Measurements from ENCODE around the gene RBMS3.
"Not testable (repeated sequence)": the region's sequence is repeated elsewhere in the genome, so short reads cannot be mapped to it uniquely, and the experiment has no call there.

Gene RBMS3

DNA sequence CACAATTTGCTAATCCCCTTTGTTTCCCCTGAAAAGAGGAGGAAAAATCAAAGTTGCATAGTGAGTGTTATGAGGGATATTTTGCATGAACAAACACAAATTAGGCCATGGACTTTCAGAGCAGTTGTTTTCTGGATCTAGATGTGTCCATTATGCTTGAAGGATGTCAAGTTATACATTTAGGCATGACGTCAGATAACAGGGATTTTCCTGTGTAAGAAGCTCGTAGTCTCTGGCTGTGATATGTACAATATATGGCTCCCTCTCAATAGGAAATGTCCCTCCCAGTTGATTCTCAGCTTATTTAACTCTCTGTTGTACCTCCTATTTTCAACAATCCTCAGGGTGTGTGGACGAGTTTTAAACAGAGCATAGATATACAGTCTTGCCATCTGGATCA lies 171.0 kb downstream of the RBMS3 start:
- DNase-seq = no peak
- in situ Hi-C loops (cut with MboI; ENCODE audit: low pct_unique_long_range_greater_than_20kb, low sequenced_read_pairs) = no loop called here

GRCh38 chr3:29452934-29453283 lies 172.0 kb downstream of the RBMS3 start:
- in situ Hi-C loops (cut with MboI; ENCODE audit: low pct_unique_long_range_greater_than_20kb, low sequenced_read_pairs) = no loop called here
- DNase-seq = no peak

- no peak for DNase-seq
- in situ Hi-C loops (cut with MboI; ENCODE audit: low pct_unique_long_range_greater_than_20kb, low sequenced_read_pairs) = no loop called here
These were observed 172.6 kb downstream of the RBMS3 start for GRCh38 chr3:29453284-29454001.

- no peak for DNase-seq
These were observed 173.3 kb downstream of the RBMS3 start for GRCh38 chr3:29454161-29454611.

GRCh38 chr3:29456901-29457300 lies 176.0 kb downstream of the RBMS3 start:
- in situ Hi-C loops (cut with MboI; ENCODE audit: low pct_unique_long_range_greater_than_20kb, low sequenced_read_pairs) = no loop called here
- DNase-seq = no peak

More at GRCh38 chr3:29454161-29454611, 173.3 kb downstream of the RBMS3 start:
- in situ Hi-C loops (cut with MboI; ENCODE audit: low pct_unique_long_range_greater_than_20kb, low sequenced_read_pairs) = no loop called here

DNA sequence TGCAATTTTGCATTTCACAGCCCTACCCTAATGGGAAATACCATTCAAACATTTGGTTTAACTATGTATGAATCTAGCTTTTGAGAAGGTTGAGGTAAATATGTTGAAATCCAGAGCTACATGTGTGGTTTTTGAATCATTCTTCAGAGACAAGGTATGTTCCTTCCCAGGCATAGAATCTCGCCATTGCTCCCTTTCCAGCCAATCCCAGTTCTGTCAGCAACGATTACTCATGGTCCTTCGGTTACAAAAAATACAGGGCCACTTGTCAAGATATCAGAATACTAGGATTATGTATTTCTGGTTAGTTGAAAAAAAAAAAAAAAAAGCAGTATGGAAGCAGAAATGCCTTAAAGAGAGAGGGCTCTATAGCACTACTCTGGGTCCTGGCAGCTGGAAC lies 182.4 kb downstream of the RBMS3 start:
- no peak for DNase-seq
- in situ Hi-C loops (cut with MboI; ENCODE audit: low pct_unique_long_range_greater_than_20kb, low sequenced_read_pairs) = no loop called here

DNA sequence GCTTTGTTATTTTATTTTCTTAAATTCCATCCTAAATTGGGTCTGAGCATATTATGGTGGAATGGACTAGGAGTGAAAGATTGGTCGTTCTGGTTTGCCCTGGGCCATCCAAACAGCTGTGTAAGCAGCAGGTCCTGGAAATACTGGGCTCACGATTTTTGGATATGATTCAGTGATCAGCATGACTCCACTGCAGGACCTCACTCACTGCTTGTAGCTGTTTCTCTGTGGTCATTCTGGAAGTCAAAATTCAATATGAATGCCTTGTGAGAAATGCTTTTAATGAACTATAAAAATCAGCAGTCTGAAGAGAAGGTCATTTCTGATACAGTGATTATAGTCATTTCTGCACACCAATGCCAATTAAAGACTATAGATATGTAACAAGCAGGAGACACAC lies 185.0 kb downstream of the RBMS3 start:
- no peak for DNase-seq
- in situ Hi-C loops (cut with MboI; ENCODE audit: low pct_unique_long_range_greater_than_20kb, low sequenced_read_pairs) = no loop called here

DNA sequence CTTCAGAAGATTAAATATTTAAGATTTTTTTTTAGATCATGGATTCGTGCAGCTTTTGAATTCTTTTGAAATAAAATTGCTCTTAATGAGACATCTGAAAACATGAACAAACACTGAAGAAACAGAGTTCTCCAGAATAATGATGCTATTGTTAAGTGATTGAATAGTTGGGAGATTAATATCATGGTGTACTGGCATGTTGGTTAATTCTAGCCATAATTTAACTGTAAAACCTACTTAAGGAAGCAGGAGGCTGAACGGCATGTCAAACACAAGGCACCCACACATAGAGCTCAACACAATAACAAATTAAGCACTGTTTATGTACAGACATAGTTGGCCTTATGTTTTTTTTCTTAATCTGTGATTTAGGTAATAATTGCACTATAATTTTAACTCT lies 185.6 kb downstream of the RBMS3 start:
- no peak for DNase-seq
- in situ Hi-C loops (cut with MboI; ENCODE audit: low pct_unique_long_range_greater_than_20kb, low sequenced_read_pairs) = no loop called here

DNA sequence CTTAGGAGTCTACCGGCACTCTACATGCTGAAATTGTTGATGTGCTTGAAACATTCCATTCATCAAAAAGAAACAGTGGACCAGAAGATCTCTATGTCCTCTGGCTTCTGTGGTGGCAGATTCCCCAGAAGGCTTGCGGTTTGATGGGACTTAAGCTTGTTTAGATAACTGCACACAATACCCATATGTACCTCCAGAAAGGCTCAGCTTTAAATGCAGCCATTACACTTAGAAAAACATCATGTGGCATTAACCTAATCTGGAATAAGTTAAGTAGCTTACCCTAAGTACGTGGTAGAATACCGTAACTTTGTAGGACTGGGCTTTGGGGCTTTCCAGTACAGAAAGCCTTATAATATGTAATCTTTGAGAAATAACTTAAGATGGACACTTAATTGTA lies 187.3 kb downstream of the RBMS3 start:
- in situ Hi-C loops (cut with MboI; ENCODE audit: low pct_unique_long_range_greater_than_20kb, low sequenced_read_pairs) = no loop called here
- no peak for DNase-seq

- DNase-seq; in situ Hi-C loops (cut with MboI; ENCODE audit: low pct_unique_long_range_greater_than_20kb, low sequenced_read_pairs): not testable (repeated sequence)
These were observed 192.8 kb downstream of the RBMS3 start for GRCh38 chr3:29473481-29474170.

DNA sequence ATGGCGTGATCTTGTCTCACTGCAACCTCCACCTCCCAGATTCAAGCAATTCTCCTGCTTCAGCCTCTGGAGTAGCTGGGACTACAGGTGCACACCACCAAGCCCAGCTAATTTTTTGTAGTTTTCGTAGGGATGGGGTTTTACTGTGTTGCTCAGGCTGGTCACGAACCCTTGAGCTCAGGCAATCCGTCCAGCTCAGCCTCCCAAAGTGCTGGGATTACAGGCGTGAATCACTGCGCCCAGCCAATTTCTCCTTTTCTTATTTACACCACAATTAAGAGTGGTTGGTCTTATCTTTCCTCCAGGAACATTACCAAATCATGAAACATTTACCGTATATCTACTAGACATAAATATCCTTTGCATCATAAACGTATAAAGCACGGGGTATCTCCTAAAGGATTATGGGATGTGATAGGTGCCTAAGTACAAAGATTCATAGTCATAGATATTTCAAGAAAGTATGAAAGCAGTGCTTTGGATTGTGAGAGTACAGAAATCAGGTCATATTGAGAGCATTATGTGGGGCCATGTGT lies 194.5 kb downstream of the RBMS3 start:
- in situ Hi-C loops (cut with MboI; ENCODE audit: low pct_unique_long_range_greater_than_20kb, low sequenced_read_pairs) = no loop called here

GRCh38 chr3:29475854-29476253 lies 195.0 kb downstream of the RBMS3 start:
- no peak for DNase-seq
- in situ Hi-C loops (cut with MboI; ENCODE audit: low pct_unique_long_range_greater_than_20kb, low sequenced_read_pairs) = no loop called here

More for the DNA sequence above, 194.5 kb downstream of the RBMS3 start:
- DNase-seq = no peak

- DNase-seq = no peak
- in situ Hi-C loops (cut with MboI; ENCODE audit: low pct_unique_long_range_greater_than_20kb, low sequenced_read_pairs) = no loop called here
These were observed 197.7 kb downstream of the RBMS3 start for GRCh38 chr3:29478611-29479010.

DNA sequence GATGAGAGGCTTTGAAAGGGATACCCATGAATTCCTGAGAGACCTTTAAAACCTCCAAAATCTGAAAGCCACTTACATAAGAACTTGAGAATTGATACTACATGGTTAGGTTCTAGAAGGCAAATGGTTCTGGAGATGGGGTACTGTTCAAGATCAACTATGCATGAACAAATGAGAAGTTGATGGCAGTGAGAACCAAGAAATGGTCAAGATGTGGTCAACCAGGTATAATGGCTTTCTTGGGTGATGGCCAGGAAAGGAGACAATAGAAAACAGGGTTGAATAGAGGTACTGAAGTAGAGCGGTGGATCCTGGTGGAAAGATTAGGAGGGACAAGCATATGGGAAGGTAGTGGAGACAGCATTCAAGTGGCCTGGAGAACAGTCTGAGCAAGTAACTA lies 200.4 kb downstream of the RBMS3 start:
- in situ Hi-C loops (cut with MboI; ENCODE audit: low pct_unique_long_range_greater_than_20kb, low sequenced_read_pairs) = no loop called here
- DNase-seq = no peak

GRCh38 chr3:29481969-29482767 lies 201.3 kb downstream of the RBMS3 start:
- no peak for DNase-seq
- in situ Hi-C loops (cut with MboI; ENCODE audit: low pct_unique_long_range_greater_than_20kb, low sequenced_read_pairs) = no loop called here

DNA sequence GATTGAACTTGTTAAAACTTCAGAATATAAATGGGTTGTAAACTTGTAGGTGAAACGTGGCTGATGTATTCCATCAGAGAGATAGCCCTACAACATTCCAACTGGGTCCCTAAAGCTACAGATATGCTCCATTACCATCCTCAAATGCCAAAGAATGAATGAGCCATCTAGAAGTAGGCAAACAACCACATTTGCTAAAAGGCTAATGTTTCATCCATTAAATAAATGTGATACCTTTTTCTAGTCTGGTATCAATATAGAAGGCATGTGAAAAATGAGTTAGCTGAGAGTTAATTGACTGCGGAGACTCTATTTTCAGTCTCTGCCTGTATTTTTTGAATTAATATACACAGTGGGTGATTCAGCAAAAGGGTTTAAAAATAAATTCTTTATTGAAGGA lies 203.8 kb downstream of the RBMS3 start:
- in situ Hi-C loops (cut with MboI; ENCODE audit: low pct_unique_long_range_greater_than_20kb, low sequenced_read_pairs) = no loop called here
- DNase-seq = no peak

DNA sequence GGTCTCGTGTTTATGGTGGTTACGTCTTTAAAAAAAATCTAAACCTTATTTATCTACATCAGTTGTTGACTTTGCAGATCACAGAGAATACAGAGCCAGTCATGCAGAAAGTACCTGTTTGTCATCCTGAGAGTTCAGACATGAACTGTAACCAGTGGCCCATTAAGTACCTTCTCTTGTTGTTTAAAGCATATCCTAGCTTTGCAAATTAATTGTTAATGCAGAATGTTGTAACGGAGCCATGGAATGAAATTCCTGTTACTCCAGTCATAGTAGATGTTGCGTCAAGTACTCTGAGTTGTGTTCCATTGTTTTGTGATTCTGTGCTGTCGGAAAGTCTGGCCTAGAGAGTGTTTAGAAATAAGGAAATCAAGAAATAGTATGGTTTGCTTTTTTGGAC lies 205.2 kb downstream of the RBMS3 start:
- DNase-seq = no peak
- in situ Hi-C loops (cut with MboI; ENCODE audit: low pct_unique_long_range_greater_than_20kb, low sequenced_read_pairs) = no loop called here

- DNase-seq = no peak
- in situ Hi-C loops (cut with MboI; ENCODE audit: low pct_unique_long_range_greater_than_20kb, low sequenced_read_pairs) = no loop called here
These were observed 206.0 kb downstream of the RBMS3 start for GRCh38 chr3:29486917-29487316.

DNA sequence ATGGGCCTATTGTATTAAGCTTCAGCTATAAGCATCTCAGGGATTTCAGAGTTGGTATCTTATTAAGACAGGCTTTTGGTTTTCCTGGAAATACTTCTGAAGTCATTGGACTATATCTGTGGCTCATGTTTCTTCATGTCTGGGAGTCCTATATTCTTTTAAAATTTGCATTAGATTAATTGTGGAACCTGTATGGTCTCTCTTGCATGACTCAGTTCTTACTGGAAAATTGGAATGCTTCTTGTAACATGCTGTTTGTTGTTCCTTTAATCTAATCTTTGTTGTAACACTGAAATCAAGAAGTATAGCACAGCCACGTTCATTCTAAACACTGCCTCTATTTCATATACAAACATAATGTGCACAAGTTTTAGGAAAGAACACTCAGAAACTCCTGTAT lies 208.1 kb downstream of the RBMS3 start:
- DNase-seq = no peak
- in situ Hi-C loops (cut with MboI; ENCODE audit: low pct_unique_long_range_greater_than_20kb, low sequenced_read_pairs) = no loop called here

- in situ Hi-C loops (cut with MboI; ENCODE audit: low pct_unique_long_range_greater_than_20kb, low sequenced_read_pairs) = no loop called here
These were observed 212.2 kb downstream of the RBMS3 start for GRCh38 chr3:29493109-29493508.

More at GRCh38 chr3:29493109-29493508, 212.2 kb downstream of the RBMS3 start:
- no peak for DNase-seq

Data from KBM-7 (cell line).